Prostate gland (tissue), 2 donors: ENCODE data around the gene TRNP1.
"Not testable (repeated sequence)": the region's sequence is repeated elsewhere in the genome, so short reads cannot be mapped to it uniquely, and the experiment has no call there.

ENCODE experiments used
- POLR2AphosphoS5 ChIP-seq: sonication (generic); formaldehyde crosslinking; IDR thresholded peaks from one replicate; pipeline ENCODE4 v1.6.1; 2017; ENCODE audit warnings: antibody characterized with exemption
- TF ChIP-seq, protein P1 (sequence below), 4 experiments: fragments of 200-600 bp in 2 of 4; fragments of 450-650 bp in 2 of 4; sonication (generic) in 2 of 4; IDR thresholded peaks; 1 replicate in 3 of 4; 2 replicates in 1 of 4; pipeline ENCODE4 v1.5.1; 2016 to 2019; ENCODE audit warnings: antibody characterized with exemption in 4 of 4, mild to moderate bottlenecking in 2 of 4, moderate library complexity in 2 of 4

DNA sequence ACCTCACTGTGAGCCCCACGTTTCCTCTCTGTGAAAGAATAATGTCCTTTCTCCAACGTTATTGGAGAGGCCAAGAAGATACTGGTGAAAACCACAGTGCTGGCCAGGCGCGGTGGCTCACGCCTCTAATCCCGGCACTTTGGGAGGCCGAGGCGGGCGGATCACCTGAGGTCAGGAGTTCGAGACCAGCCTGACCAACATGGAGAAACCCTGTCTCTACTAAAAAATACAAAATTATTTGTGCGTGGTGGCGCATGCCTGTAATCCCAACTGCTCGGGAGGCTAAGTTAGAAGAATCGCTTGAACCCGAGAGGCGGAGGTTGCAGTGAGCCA, 44.8 kb upstream of the TRNP1 start:
- TF ChIP-seq POLR2AphosphoS5, result not testable (repeated sequence)
- TF ChIP-seq, protein P1, sequence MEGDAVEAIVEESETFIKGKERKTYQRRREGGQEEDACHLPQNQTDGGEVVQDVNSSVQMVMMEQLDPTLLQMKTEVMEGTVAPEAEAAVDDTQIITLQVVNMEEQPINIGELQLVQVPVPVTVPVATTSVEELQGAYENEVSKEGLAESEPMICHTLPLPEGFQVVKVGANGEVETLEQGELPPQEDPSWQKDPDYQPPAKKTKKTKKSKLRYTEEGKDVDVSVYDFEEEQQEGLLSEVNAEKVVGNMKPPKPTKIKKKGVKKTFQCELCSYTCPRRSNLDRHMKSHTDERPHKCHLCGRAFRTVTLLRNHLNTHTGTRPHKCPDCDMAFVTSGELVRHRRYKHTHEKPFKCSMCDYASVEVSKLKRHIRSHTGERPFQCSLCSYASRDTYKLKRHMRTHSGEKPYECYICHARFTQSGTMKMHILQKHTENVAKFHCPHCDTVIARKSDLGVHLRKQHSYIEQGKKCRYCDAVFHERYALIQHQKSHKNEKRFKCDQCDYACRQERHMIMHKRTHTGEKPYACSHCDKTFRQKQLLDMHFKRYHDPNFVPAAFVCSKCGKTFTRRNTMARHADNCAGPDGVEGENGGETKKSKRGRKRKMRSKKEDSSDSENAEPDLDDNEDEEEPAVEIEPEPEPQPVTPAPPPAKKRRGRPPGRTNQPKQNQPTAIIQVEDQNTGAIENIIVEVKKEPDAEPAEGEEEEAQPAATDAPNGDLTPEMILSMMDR (IDR thresholded peaks at IDR 0.05), result not testable (repeated sequence)
